ENCODE results near the gene GLRX5. TPM values are rescaled to one million over a fixed set of nuclear protein-coding genes. Genes with fewer than 3 reads are reported as not detected.
"Not testable (repeated sequence)": the region's sequence is repeated elsewhere in the genome, so short reads cannot be mapped to it uniquely, and the experiment has no call there.

GLRX5 gene
- total RNA-seq, 1 donor from 2014 or later, result 74.1 TPM

- Histone ChIP-seq H3K9me3 (ENCODE audit: control insufficient read depth in 3 of 3, low read length in 3 of 3) (no peaks in the 10 kb centered on the region), H3K4me1 (ENCODE audit: control insufficient read depth in 3 of 3, insufficient read depth in 3 of 3, low read length in 3 of 3) (peaks cover 60 to 69% (median 64%) of the 10 kb centered on the region in 3 donors), H3K36me3 (ENCODE audit: control insufficient read depth in 3 of 3, insufficient read depth in 3 of 3, low read length in 3 of 3) (peaks cover 0 to 2% (median 0%) of the 10 kb centered on the region in 3 donors), H3K9ac (ENCODE audit: low read depth in 1 of 3, low read length in 3 of 3) (peak overlapping the region in 1 of 3 donors; percentile 39), H3K27ac (ENCODE audit: low read depth, low read length) (peak overlapping the region; percentile 45), H3K27me3 (ENCODE audit: control insufficient read depth in 3 of 3, insufficient read depth in 3 of 3, low read length in 3 of 3) (no peaks in the 10 kb centered on the region), H3K4me3 (ENCODE audit: low read length in 3 of 3) (peak overlapping the region in 2 of 3 donors; percentile 9 to 34)
Observed at GRCh38 chr14:95507701-95508103, 27.1 kb upstream of the GLRX5 start.

- peaks cover 63 to 69% (median 64%) of the 10 kb centered on the region in 3 donors for H3K4me1 ChIP-seq (ENCODE audit: control insufficient read depth in 3 of 3, insufficient read depth in 3 of 3, low read length in 3 of 3)
Observed at GRCh38 chr14:95508377-95508776, 26.5 kb upstream of the GLRX5 start.

GRCh38 chr14:95509495-95509894 lies 25.4 kb upstream of the GLRX5 start:
- Histone ChIP-seq H3K9ac (ENCODE audit: low read depth in 1 of 3, low read length in 3 of 3) (peak overlapping the region in 1 of 3 donors; percentile 19), H3K4me1 (ENCODE audit: control insufficient read depth in 3 of 3, insufficient read depth in 3 of 3, low read length in 3 of 3) (peaks cover 62 to 74% (median 65%) of the 10 kb centered on the region in 3 donors)

More at GRCh38 chr14:95508377-95508776, 26.5 kb upstream of the GLRX5 start:
- Histone ChIP-seq H3K9me3 (ENCODE audit: control insufficient read depth in 3 of 3, low read length in 3 of 3) (no peaks in the 10 kb centered on the region), H3K9ac (ENCODE audit: low read depth in 1 of 3, low read length in 3 of 3) (no peak overlapping the region), H3K36me3 (ENCODE audit: control insufficient read depth in 3 of 3, insufficient read depth in 3 of 3, low read length in 3 of 3) (peaks cover 0 to 2% (median 0%) of the 10 kb centered on the region in 3 donors), H3K27me3 (ENCODE audit: control insufficient read depth in 3 of 3, insufficient read depth in 3 of 3, low read length in 3 of 3) (no peaks in the 10 kb centered on the region), H3K4me3 (ENCODE audit: low read length in 3 of 3) (no peak overlapping the region), H3K27ac (ENCODE audit: low read depth, low read length) (peak overlapping the region; percentile 45)

GRCh38 chr14:95510344-95510743 lies 24.5 kb upstream of the GLRX5 start:
- not testable (repeated sequence) for H3K36me3 ChIP-seq (ENCODE audit: control insufficient read depth in 3 of 3, insufficient read depth in 3 of 3, low read length in 3 of 3); H3K9me3 ChIP-seq (ENCODE audit: control insufficient read depth in 3 of 3, low read length in 3 of 3); H3K27me3 ChIP-seq (ENCODE audit: control insufficient read depth in 3 of 3, insufficient read depth in 3 of 3, low read length in 3 of 3); H3K27ac ChIP-seq (ENCODE audit: low read depth, low read length)
- Histone ChIP-seq H3K4me1 (ENCODE audit: control insufficient read depth in 3 of 3, insufficient read depth in 3 of 3, low read length in 3 of 3) (peaks cover 62 to 74% (median 66%) of the 10 kb centered on the region in 3 donors), H3K4me3 (ENCODE audit: low read length in 3 of 3) (peak overlapping the region in 1 of 3 donors; percentile 6), H3K9ac (ENCODE audit: low read depth in 1 of 3, low read length in 3 of 3) (peak overlapping the region in 1 of 3 donors; percentile 62)

More at GRCh38 chr14:95509495-95509894, 25.4 kb upstream of the GLRX5 start:
- Histone ChIP-seq H3K27ac (ENCODE audit: low read depth, low read length) (no peak overlapping the region), H3K36me3 (ENCODE audit: control insufficient read depth in 3 of 3, insufficient read depth in 3 of 3, low read length in 3 of 3) (peaks cover 0 to 2% (median 0%) of the 10 kb centered on the region in 3 donors), H3K27me3 (ENCODE audit: control insufficient read depth in 3 of 3, insufficient read depth in 3 of 3, low read length in 3 of 3) (no peaks in the 10 kb centered on the region), H3K4me3 (ENCODE audit: low read length in 3 of 3) (no peak overlapping the region), H3K9me3 (ENCODE audit: control insufficient read depth in 3 of 3, low read length in 3 of 3) (no peaks in the 10 kb centered on the region)

GRCh38 chr14:95510804-95511203 lies 24.0 kb upstream of the GLRX5 start:
- Histone ChIP-seq H3K9me3 (ENCODE audit: control insufficient read depth in 3 of 3, low read length in 3 of 3) (no peaks in the 10 kb centered on the region), H3K36me3 (ENCODE audit: control insufficient read depth in 3 of 3, insufficient read depth in 3 of 3, low read length in 3 of 3) (peaks cover 0 to 2% (median 0%) of the 10 kb centered on the region in 3 donors), H3K4me1 (ENCODE audit: control insufficient read depth in 3 of 3, insufficient read depth in 3 of 3, low read length in 3 of 3) (peaks cover 67 to 78% (median 71%) of the 10 kb centered on the region in 3 donors), H3K4me3 (ENCODE audit: low read length in 3 of 3) (peak overlapping the region in 2 of 3 donors; percentile 46 to 49), H3K27ac (ENCODE audit: low read depth, low read length) (no peak overlapping the region), H3K27me3 (ENCODE audit: control insufficient read depth in 3 of 3, insufficient read depth in 3 of 3, low read length in 3 of 3) (no peaks in the 10 kb centered on the region), H3K9ac (ENCODE audit: low read depth in 1 of 3, low read length in 3 of 3) (no peak overlapping the region)

GRCh38 chr14:95511687-95512086 lies 23.2 kb upstream of the GLRX5 start:
- H3K27ac ChIP-seq (ENCODE audit: low read depth, low read length), result no peak overlapping the region

GRCh38 chr14:95513291-95513690 lies 21.6 kb upstream of the GLRX5 start:
- no peak overlapping the region for H3K4me3 ChIP-seq (ENCODE audit: low read length in 3 of 3)
- H3K36me3 ChIP-seq (ENCODE audit: control insufficient read depth in 3 of 3, insufficient read depth in 3 of 3, low read length in 3 of 3), result peaks cover 0 to 2% (median 0%) of the 10 kb centered on the region in 3 donors
- H3K27ac ChIP-seq (ENCODE audit: low read depth, low read length), result no peak overlapping the region
- no peaks in the 10 kb centered on the region for H3K27me3 ChIP-seq (ENCODE audit: control insufficient read depth in 3 of 3, insufficient read depth in 3 of 3, low read length in 3 of 3)
- H3K4me1 ChIP-seq (ENCODE audit: control insufficient read depth in 3 of 3, insufficient read depth in 3 of 3, low read length in 3 of 3), result peaks cover 60 to 72% (median 63%) of the 10 kb centered on the region in 3 donors
- H3K9me3 ChIP-seq (ENCODE audit: control insufficient read depth in 3 of 3, low read length in 3 of 3), result no peaks in the 10 kb centered on the region
- no peak overlapping the region for H3K9ac ChIP-seq (ENCODE audit: low read depth in 1 of 3, low read length in 3 of 3)

More at GRCh38 chr14:95511687-95512086, 23.2 kb upstream of the GLRX5 start:
- H3K9ac ChIP-seq (ENCODE audit: low read depth in 1 of 3, low read length in 3 of 3), result no peak overlapping the region
- H3K36me3 ChIP-seq (ENCODE audit: control insufficient read depth in 3 of 3, insufficient read depth in 3 of 3, low read length in 3 of 3), result peaks cover 0 to 2% (median 0%) of the 10 kb centered on the region in 3 donors
- no peaks in the 10 kb centered on the region for H3K27me3 ChIP-seq (ENCODE audit: control insufficient read depth in 3 of 3, insufficient read depth in 3 of 3, low read length in 3 of 3)
- H3K4me1 ChIP-seq (ENCODE audit: control insufficient read depth in 3 of 3, insufficient read depth in 3 of 3, low read length in 3 of 3), result peaks cover 63 to 72% (median 64%) of the 10 kb centered on the region in 3 donors
- H3K4me3 ChIP-seq (ENCODE audit: low read length in 3 of 3), result no peak overlapping the region
- no peaks in the 10 kb centered on the region for H3K9me3 ChIP-seq (ENCODE audit: control insufficient read depth in 3 of 3, low read length in 3 of 3)

GRCh38 chr14:95514131-95515079 lies 20.4 kb upstream of the GLRX5 start:
- Histone ChIP-seq H3K27ac (ENCODE audit: low read depth, low read length) (peak overlapping the region; percentile 73), H3K9me3 (ENCODE audit: control insufficient read depth in 3 of 3, low read length in 3 of 3) (no peaks in the 10 kb centered on the region), H3K36me3 (ENCODE audit: control insufficient read depth in 3 of 3, insufficient read depth in 3 of 3, low read length in 3 of 3) (peaks cover 0 to 2% (median 0%) of the 10 kb centered on the region in 3 donors), H3K4me1 (ENCODE audit: control insufficient read depth in 3 of 3, insufficient read depth in 3 of 3, low read length in 3 of 3) (peaks cover 58 to 69% (median 62%) of the 10 kb centered on the region in 3 donors), H3K27me3 (ENCODE audit: control insufficient read depth in 3 of 3, insufficient read depth in 3 of 3, low read length in 3 of 3) (no peaks in the 10 kb centered on the region), H3K9ac (ENCODE audit: low read depth in 1 of 3, low read length in 3 of 3) (peak overlapping the region; percentile 2 to 75 (median 69)), H3K4me3 (ENCODE audit: low read length in 3 of 3) (peak overlapping the region; percentile 76 to 84 (median 79))

- no peaks in the 10 kb centered on the region for H3K27me3 ChIP-seq (ENCODE audit: control insufficient read depth in 3 of 3, insufficient read depth in 3 of 3, low read length in 3 of 3)
- peak overlapping the region; percentile 76 to 84 (median 79) for H3K4me3 ChIP-seq (ENCODE audit: low read length in 3 of 3)
- H3K9me3 ChIP-seq (ENCODE audit: control insufficient read depth in 3 of 3, low read length in 3 of 3), result no peaks in the 10 kb centered on the region
- H3K36me3 ChIP-seq (ENCODE audit: control insufficient read depth in 3 of 3, insufficient read depth in 3 of 3, low read length in 3 of 3), result no peaks in the 10 kb centered on the region
- H3K27ac ChIP-seq (ENCODE audit: low read depth, low read length), result peak overlapping the region; percentile 73
- peaks cover 56 to 66% (median 61%) of the 10 kb centered on the region in 3 donors for H3K4me1 ChIP-seq (ENCODE audit: control insufficient read depth in 3 of 3, insufficient read depth in 3 of 3, low read length in 3 of 3)
- H3K9ac ChIP-seq (ENCODE audit: low read depth in 1 of 3, low read length in 3 of 3), result peak overlapping the region; percentile 40 to 75 (median 69)
Observed at GRCh38 chr14:95515080-95515489, 19.8 kb upstream of the GLRX5 start.

All from skeletal muscle tissue (tissue), 4 donors.